ENCODE data around the gene TP63.
"Not testable (repeated sequence)": the region's sequence is repeated elsewhere in the genome, so short reads cannot be mapped to it uniquely, and the experiment has no call there.

The TP63 gene

DNA sequence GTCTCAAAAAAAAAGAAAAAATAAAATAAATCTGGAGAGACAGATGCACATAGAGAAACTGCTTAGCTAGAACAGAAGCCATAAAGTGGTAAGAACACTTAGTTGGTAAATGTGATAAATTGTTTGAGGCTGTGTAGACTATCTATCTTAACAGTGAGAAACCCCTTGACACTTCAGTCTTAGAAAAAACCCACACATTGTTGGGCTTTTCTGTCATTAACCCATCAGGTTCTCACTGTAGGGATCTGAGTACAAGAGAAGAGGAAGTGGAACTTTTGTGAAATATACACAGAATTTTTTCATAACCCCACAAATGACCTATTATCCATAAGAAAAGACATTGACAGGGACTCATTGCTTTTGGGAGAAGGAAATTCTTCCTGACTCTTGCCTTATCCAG lies 24.4 kb downstream of the TP63 start:
- TF ChIP-seq, protein P1, sequence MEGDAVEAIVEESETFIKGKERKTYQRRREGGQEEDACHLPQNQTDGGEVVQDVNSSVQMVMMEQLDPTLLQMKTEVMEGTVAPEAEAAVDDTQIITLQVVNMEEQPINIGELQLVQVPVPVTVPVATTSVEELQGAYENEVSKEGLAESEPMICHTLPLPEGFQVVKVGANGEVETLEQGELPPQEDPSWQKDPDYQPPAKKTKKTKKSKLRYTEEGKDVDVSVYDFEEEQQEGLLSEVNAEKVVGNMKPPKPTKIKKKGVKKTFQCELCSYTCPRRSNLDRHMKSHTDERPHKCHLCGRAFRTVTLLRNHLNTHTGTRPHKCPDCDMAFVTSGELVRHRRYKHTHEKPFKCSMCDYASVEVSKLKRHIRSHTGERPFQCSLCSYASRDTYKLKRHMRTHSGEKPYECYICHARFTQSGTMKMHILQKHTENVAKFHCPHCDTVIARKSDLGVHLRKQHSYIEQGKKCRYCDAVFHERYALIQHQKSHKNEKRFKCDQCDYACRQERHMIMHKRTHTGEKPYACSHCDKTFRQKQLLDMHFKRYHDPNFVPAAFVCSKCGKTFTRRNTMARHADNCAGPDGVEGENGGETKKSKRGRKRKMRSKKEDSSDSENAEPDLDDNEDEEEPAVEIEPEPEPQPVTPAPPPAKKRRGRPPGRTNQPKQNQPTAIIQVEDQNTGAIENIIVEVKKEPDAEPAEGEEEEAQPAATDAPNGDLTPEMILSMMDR (IDR thresholded peaks at IDR 0.05; ENCODE audit: low read depth, low read length), result no peak
- TF ChIP-seq POLR2A (IDR thresholded peaks at IDR 0.05; ENCODE audit: extremely low read depth, insufficient read length) (no peak), MYC (IDR thresholded peaks at IDR 0.05; ENCODE audit: low read depth, low read length) (no peak)
- no peak for DNase-seq (ENCODE audit: low read depth)

DNA sequence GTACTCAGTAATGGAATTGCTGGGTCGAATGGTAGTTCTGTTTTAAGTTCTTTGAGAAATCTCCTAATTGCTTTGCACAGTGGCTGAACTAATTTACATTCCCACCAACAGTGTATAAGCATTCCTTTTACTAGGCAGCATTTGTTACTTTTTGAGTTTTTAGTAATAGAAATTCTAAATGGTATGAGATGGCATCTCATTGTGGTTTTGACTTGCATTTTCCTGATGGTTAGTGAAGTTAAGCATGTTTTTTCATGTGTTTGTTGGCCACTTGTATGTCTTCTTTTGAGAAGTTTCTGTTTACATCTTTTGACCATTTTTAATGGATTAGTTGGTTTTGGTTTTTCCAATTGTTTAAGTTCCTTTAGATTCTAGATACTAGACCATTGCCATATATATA lies 28.4 kb downstream of the TP63 start:
- TF ChIP-seq MYC (IDR thresholded peaks at IDR 0.05; ENCODE audit: low read depth, low read length) (no peak), POLR2A (IDR thresholded peaks at IDR 0.05; ENCODE audit: extremely low read depth, insufficient read length) (no peak)
- TF ChIP-seq, protein P2, sequence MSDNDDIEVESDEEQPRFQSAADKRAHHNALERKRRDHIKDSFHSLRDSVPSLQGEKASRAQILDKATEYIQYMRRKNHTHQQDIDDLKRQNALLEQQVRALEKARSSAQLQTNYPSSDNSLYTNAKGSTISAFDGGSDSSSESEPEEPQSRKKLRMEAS (IDR thresholded peaks at IDR 0.05; ENCODE audit: low read depth, low read length), result no peak
- TF ChIP-seq, protein P1 (IDR thresholded peaks at IDR 0.05; ENCODE audit: low read depth, low read length), result no peak
- no peak for DNase-seq (ENCODE audit: low read depth)
- H3K4me3 ChIP-seq (ENCODE audit: low read depth, low read length), result no peak overlapping the region

More for the DNA sequence above, 24.4 kb downstream of the TP63 start:
- no peak overlapping the region for H3K4me3 ChIP-seq (ENCODE audit: low read depth, low read length)

DNA sequence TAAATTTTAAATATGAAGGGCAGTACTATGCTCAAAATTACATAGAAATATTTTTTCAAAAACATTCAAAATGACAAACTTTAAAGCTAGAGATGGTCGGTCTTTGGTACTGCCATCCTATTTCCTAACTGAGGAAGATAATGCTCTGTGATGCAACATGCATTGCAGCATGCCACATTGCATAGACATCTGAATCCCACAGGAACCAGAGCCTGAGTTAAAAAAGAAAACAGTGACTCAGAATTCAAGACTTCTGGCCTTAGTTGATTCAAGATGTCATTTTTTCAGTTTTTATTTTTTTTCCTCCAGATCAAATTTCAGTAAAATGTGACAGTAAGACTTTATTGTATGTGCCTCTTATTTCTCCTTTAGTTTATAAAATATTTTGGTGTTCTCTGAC lies 33.1 kb downstream of the TP63 start:
- TF ChIP-seq, protein P1 (IDR thresholded peaks at IDR 0.05; ENCODE audit: low read depth, low read length), result no peak
- TF ChIP-seq, protein P2 (IDR thresholded peaks at IDR 0.05; ENCODE audit: low read depth, low read length), result no peak
- TF ChIP-seq POLR2A (IDR thresholded peaks at IDR 0.05; ENCODE audit: extremely low read depth, insufficient read length) (no peak), MYC (IDR thresholded peaks at IDR 0.05; ENCODE audit: low read depth, low read length) (no peak)
- DNase-seq (ENCODE audit: low read depth), result peak; percentile 50
- H3K4me3 ChIP-seq (ENCODE audit: low read depth, low read length), result no peak overlapping the region

DNA sequence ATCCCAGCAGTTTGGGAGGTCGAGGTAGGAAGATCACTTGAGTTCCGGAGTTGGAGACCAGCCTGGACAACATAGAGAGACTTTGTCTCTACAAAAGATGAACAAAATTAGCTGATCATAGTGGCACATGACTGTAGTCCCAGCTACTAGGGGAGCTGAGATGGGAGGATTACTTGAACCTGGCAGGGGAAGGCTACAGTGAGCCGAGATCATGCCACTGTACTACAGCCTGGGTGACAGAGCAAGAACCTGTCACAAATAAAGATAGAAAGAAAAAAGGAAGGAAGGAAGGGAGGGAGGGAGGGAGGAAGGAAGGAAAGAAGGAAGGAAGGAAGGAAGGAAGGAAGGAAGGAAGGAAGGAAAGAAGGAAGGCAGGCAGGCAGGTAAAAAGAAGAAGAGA lies 41.2 kb downstream of the TP63 start:
- not testable (repeated sequence) for DNase-seq (ENCODE audit: low read depth); H3K4me3 ChIP-seq (ENCODE audit: low read depth, low read length)

DNA sequence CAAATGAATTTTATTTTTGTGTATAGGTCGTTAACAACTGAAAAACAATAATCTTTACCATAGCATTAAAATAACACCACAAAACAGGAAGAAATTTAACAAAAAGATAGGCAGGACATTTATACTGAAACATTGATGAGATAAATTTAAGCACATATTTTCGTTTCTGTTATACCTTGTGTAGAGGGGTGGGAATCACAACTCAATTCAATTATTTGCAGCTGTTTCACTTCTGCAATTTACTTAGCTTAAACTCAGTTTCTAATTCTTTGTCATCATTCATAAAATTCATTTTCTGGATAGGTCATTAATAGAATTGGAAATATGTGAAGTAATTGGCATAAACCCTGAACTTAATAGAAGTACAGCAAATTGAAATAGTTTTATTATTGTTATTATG lies 42.3 kb downstream of the TP63 start:
- TF ChIP-seq MYC (IDR thresholded peaks at IDR 0.05; ENCODE audit: low read depth, low read length), result no peak
- no peak for TF ChIP-seq POLR2A (IDR thresholded peaks at IDR 0.05; ENCODE audit: extremely low read depth, insufficient read length)
- TF ChIP-seq, protein P2 (IDR thresholded peaks at IDR 0.05; ENCODE audit: low read depth, low read length), result no peak
- TF ChIP-seq, protein P1 (IDR thresholded peaks at IDR 0.05; ENCODE audit: low read depth, low read length), result no peak
- no peak for DNase-seq (ENCODE audit: low read depth)
- H3K4me3 ChIP-seq (ENCODE audit: low read depth, low read length), result no peak overlapping the region

DNA sequence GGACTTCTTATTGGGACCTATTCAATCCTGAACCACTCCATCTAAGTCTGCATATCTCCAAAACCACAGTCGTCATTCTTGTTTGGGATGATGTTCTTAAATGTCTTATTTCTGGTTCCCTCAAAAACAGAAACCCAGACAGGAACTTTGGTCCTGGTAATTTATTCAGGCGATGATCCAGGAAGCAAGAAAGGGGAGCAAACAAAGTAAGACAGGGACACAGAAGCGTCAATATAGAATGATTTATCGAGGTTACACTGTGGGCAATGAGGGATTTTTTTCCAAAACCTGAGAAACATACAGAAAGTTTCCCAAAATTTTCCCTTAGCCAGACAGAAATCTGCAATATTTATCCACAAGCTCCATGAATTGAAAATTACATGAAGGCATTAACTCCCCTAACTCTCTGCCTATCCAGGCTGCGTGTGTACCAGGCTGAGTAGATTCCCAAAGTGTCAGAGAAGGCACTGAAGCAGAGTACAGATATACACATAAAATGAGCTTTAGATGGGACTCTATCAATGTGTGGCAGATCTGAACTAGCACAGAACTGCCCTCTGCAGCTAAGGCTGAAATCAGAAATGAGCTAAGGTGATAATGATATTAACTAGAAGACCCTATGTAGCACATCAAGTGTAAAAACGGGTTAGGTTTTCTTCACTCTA lies 43.2 kb downstream of the TP63 start:
- TF ChIP-seq, protein P1 (IDR thresholded peaks at IDR 0.05; ENCODE audit: low read depth, low read length), result no peak
- TF ChIP-seq MYC (IDR thresholded peaks at IDR 0.05; ENCODE audit: low read depth, low read length), result no peak
- TF ChIP-seq, protein P2 (IDR thresholded peaks at IDR 0.05; ENCODE audit: low read depth, low read length), result no peak
- TF ChIP-seq POLR2A (IDR thresholded peaks at IDR 0.05; ENCODE audit: extremely low read depth, insufficient read length), result no peak
- no peak for DNase-seq (ENCODE audit: low read depth)
- H3K4me3 ChIP-seq (ENCODE audit: low read depth, low read length), result no peak overlapping the region
